ENCODE measurements around the gene CREB3L2. TPM values are rescaled to one million over a fixed set of nuclear protein-coding genes. Genes with fewer than 3 reads are reported as not detected.
A peak's percentile ranks its signal among the peaks of the same experiment; 100 is the strongest.

The CREB3L2 gene
- total RNA-seq, 1 experiment from 2014 or later: 41.2 TPM

DNA sequence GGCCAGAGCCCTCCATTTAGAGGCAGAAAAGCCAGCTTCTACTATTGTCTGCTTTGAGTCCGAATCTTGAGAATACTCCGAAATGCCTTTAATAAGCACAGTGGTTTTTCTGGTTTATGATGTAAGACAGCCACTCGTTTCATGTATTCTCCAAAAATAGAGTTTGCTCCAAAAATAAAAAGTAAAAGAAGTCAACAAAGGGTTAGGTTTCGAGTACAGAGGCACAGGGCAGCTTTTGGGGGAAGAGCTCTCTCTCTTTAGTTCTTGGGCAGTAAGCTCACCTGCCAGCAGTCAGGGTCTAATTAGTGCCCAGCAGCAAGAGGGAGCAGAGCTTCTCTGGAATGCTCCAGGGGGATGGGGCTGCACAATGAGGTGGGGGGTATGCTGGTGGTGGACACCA lies 20.2 kb downstream of the CREB3L2 start:
- peaks cover 49% of the 10 kb centered on the region for H3F3A ChIP-seq (ENCODE audit: insufficient read depth, low read depth)
- H3K4me2 ChIP-seq: peak overlapping the region; percentile 64
- CTCF ChIA-PET: interaction anchor here (0.6 kb wide), 1 partner anchor 78 kb away, joined by 3 read pairs; no protein-coding TSS in a partner anchor
- DNase-seq: no peak
- no peaks in the 10 kb centered on the region for H3K9me2 ChIP-seq (ENCODE audit: insufficient read depth)
- H3K9me3 ChIP-seq (ENCODE audit: insufficient read depth, low read depth): no peaks in the 10 kb centered on the region
- peaks cover 56% of the 10 kb centered on the region for H3K4me1 ChIP-seq (replicated peaks; ENCODE audit: insufficient read depth)
- no TSS peak for BruUV-seq (replicated peaks)
- H4K20me1 ChIP-seq (ENCODE audit: insufficient read depth): no peaks in the 10 kb centered on the region
- H3K4me3 ChIP-seq: no peak overlapping the region
- no peaks in the 10 kb centered on the region for H3K27me3 ChIP-seq (ENCODE audit: insufficient read depth, low read depth)
- intact Hi-C loops (cut with micrococcal nuclease; ENCODE audit: unreplicated experiment): no loop called here
- POLR2A ChIA-PET (ENCODE audit: unreplicated experiment): no interaction called here
- TF ChIP-seq, protein P1, sequence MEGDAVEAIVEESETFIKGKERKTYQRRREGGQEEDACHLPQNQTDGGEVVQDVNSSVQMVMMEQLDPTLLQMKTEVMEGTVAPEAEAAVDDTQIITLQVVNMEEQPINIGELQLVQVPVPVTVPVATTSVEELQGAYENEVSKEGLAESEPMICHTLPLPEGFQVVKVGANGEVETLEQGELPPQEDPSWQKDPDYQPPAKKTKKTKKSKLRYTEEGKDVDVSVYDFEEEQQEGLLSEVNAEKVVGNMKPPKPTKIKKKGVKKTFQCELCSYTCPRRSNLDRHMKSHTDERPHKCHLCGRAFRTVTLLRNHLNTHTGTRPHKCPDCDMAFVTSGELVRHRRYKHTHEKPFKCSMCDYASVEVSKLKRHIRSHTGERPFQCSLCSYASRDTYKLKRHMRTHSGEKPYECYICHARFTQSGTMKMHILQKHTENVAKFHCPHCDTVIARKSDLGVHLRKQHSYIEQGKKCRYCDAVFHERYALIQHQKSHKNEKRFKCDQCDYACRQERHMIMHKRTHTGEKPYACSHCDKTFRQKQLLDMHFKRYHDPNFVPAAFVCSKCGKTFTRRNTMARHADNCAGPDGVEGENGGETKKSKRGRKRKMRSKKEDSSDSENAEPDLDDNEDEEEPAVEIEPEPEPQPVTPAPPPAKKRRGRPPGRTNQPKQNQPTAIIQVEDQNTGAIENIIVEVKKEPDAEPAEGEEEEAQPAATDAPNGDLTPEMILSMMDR (conservative IDR thresholded peaks at IDR 0.05): no peak
- TF ChIP-seq EZH2 (IDR thresholded peaks at IDR 0.05; ENCODE audit: low read depth): no peak
- H3K79me2 ChIP-seq (ENCODE audit: low read depth): peaks cover 75% of the 10 kb centered on the region
- peak overlapping the region; percentile 92 for H3K27ac ChIP-seq
- H3K36me3 ChIP-seq (ENCODE audit: low read depth): no peaks in the 10 kb centered on the region
- no peak overlapping the region for H2AFZ ChIP-seq

DNA sequence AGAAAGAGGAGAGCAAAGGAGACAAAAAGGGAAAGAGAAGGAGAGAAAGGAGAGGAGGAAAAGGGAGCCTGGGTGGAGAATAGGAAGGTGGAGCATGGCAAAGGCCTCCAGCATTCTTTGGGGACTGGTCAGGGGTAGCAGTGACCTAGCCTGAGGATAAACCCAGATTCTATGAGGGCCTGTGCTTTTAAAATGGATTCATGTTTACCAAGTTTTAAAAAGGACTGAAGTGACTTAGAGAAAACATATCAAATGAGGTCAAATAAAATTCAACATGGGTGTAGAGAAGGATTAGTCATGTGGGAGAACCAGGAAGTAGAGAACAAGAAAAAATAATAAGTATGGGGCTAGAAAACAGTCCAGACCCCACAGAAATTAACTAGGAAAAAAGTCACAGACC lies 20.7 kb downstream of the CREB3L2 start:
- Histone ChIP-seq H3K9me3 (ENCODE audit: insufficient read depth, low read depth) (no peaks in the 10 kb centered on the region), H3K27ac (peak overlapping the region; percentile 92), H3K79me2 (ENCODE audit: low read depth) (peaks cover 76% of the 10 kb centered on the region), H2AFZ (no peak overlapping the region), H4K20me1 (ENCODE audit: insufficient read depth) (no peaks in the 10 kb centered on the region), H3K36me3 (ENCODE audit: low read depth) (no peaks in the 10 kb centered on the region), H3K4me3 (no peak overlapping the region), H3K4me2 (peak overlapping the region; percentile 64), H3K27me3 (ENCODE audit: insufficient read depth, low read depth) (no peaks in the 10 kb centered on the region), H3K9me2 (ENCODE audit: insufficient read depth) (no peaks in the 10 kb centered on the region), H3F3A (ENCODE audit: insufficient read depth, low read depth) (peaks cover 49% of the 10 kb centered on the region), H3K4me1 (replicated peaks; ENCODE audit: insufficient read depth) (peaks cover 56% of the 10 kb centered on the region)
- BruUV-seq (replicated peaks): no TSS peak
- ChIA-PET POLR2A (ENCODE audit: unreplicated experiment) (no interaction called here), CTCF (interaction anchor here (0.6 kb wide), 1 partner anchor 78 kb away, joined by 3 read pairs; no protein-coding TSS in a partner anchor)
- DNase-seq: peak in 1 of 2 experiments; percentile 76
- intact Hi-C loops (cut with micrococcal nuclease; ENCODE audit: unreplicated experiment): no loop called here
- no peak for TF ChIP-seq EZH2 (IDR thresholded peaks at IDR 0.05; ENCODE audit: low read depth)
- TF ChIP-seq, protein P1 (conservative IDR thresholded peaks at IDR 0.05): no peak

- POLR2A ChIA-PET (ENCODE audit: unreplicated experiment): no interaction called here
- H3K4me1 ChIP-seq (replicated peaks; ENCODE audit: insufficient read depth): peaks cover 56% of the 10 kb centered on the region
- no peak for TF ChIP-seq EZH2 (IDR thresholded peaks at IDR 0.05; ENCODE audit: low read depth)
- TF ChIP-seq, protein P1 (conservative IDR thresholded peaks at IDR 0.05): no peak
- no peak overlapping the region for H2AFZ ChIP-seq
- H3K27ac ChIP-seq: peak overlapping the region; percentile 92
- peak overlapping the region; percentile 72 for H3K4me2 ChIP-seq
- no peaks in the 10 kb centered on the region for H3K9me3 ChIP-seq (ENCODE audit: insufficient read depth, low read depth)
- no peaks in the 10 kb centered on the region for H4K20me1 ChIP-seq (ENCODE audit: insufficient read depth)
- no peak for DNase-seq
- CTCF ChIA-PET: interaction anchor here (0.6 kb wide), 1 partner anchor 28 kb away, joined by 4 read pairs; no protein-coding TSS in a partner anchor
- intact Hi-C loops (cut with micrococcal nuclease; ENCODE audit: unreplicated experiment): no loop called here
- no peaks in the 10 kb centered on the region for H3K27me3 ChIP-seq (ENCODE audit: insufficient read depth, low read depth)
- peaks cover 77% of the 10 kb centered on the region for H3K79me2 ChIP-seq (ENCODE audit: low read depth)
- no peaks in the 10 kb centered on the region for H3K9me2 ChIP-seq (ENCODE audit: insufficient read depth)
- no TSS peak for BruUV-seq (replicated peaks)
- peaks cover 49% of the 10 kb centered on the region for H3F3A ChIP-seq (ENCODE audit: insufficient read depth, low read depth)
- no peak overlapping the region for H3K4me3 ChIP-seq
- no peaks in the 10 kb centered on the region for H3K36me3 ChIP-seq (ENCODE audit: low read depth)
These were observed 21.6 kb downstream of the CREB3L2 start for GRCh38 chr7:137980308-137980707.

Measured in PC-9 (cell line).